ENCODE measurements around the gene SALL4. TPM values are rescaled to one million over a fixed set of nuclear protein-coding genes. Genes with fewer than 3 reads are reported as not detected.

The SALL4 gene
- total RNA-seq, 2 donors from 2014 or later: not detected

DNA sequence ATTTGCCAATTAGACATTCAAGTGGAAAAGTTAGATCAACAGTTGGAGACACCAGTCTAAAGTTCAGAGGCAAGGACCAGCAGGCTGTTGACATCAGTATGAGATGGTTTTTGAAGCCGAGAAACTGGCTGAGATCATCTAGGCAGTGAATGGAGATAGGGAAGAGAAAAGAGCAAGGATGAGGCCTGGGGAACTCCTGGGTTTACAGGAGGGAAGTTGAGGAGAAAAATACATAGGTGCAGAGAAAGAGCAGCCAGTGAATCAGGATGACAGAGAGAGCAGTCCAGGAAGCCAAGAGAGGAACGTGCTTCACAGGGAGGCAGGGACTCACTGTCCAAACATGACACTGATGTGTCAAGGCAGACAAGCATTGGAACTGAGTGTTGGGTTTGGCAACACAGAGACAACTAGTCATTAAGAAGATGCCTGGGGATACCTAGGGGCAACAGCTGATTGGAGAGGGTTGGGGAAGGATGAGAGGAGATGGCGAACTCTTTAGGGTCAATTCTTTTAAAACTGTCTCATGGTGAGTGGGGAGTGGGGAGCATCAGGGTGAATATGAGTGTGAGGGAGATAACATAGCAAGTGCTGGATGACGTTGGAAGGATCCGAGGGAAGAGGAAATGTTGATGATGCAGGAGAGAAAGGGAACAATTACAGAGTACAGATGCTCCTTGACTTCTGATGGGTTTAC lies 13.2 kb upstream of the SALL4 start:
- Histone ChIP-seq H3K4me3 (no peak overlapping the region), H3K36me3 (no peaks in the 10 kb centered on the region), H3K4me1 (no peaks in the 10 kb centered on the region), H3K27me3 (no peaks in the 10 kb centered on the region), H3K9me3 (no peaks in the 10 kb centered on the region), H3K27ac (no peak overlapping the region)
- no peak for TF ChIP-seq CTCF (IDR thresholded peaks at IDR 0.05)
- no peak for DNase-seq (ENCODE audit: low spot score)

- no peak for TF ChIP-seq CTCF (IDR thresholded peaks at IDR 0.05)
- H3K4me3 ChIP-seq: no peak overlapping the region
- no peaks in the 10 kb centered on the region for H3K36me3 ChIP-seq
- no peak overlapping the region for H3K27ac ChIP-seq
- no peaks in the 10 kb centered on the region for H3K4me1 ChIP-seq
- DNase-seq (ENCODE audit: low spot score): no peak
- H3K9me3 ChIP-seq: no peaks in the 10 kb centered on the region
- H3K27me3 ChIP-seq: no peaks in the 10 kb centered on the region
Measured at GRCh38 chr20:51812861-51813260, 10.5 kb upstream of the SALL4 start.

- TF ChIP-seq CTCF (IDR thresholded peaks at IDR 0.05): no peak
- Histone ChIP-seq H3K4me3 (no peak overlapping the region), H3K4me1 (no peaks in the 10 kb centered on the region), H3K9me3 (no peaks in the 10 kb centered on the region), H3K27me3 (no peaks in the 10 kb centered on the region), H3K27ac (no peak overlapping the region), H3K36me3 (no peaks in the 10 kb centered on the region)
- no peak for DNase-seq (ENCODE audit: low spot score)
Measured at GRCh38 chr20:51811514-51812128, 9.3 kb upstream of the SALL4 start.

- H3K27me3 ChIP-seq: no peaks in the 10 kb centered on the region
- no peak overlapping the region for H3K27ac ChIP-seq
- no peaks in the 10 kb centered on the region for H3K36me3 ChIP-seq
- DNase-seq (ENCODE audit: low spot score): no peak
- no peaks in the 10 kb centered on the region for H3K4me1 ChIP-seq
- no peak for TF ChIP-seq CTCF (IDR thresholded peaks at IDR 0.05)
- no peaks in the 10 kb centered on the region for H3K9me3 ChIP-seq
- H3K4me3 ChIP-seq: no peak overlapping the region
Measured at GRCh38 chr20:51811042-51811355, 8.7 kb upstream of the SALL4 start.

GRCh38 chr20:51810155-51811041 lies 8.1 kb upstream of the SALL4 start:
- Histone ChIP-seq H3K27me3 (no peaks in the 10 kb centered on the region), H3K36me3 (no peaks in the 10 kb centered on the region), H3K27ac (no peak overlapping the region), H3K9me3 (no peaks in the 10 kb centered on the region), H3K4me1 (no peaks in the 10 kb centered on the region), H3K4me3 (no peak overlapping the region)
- DNase-seq (ENCODE audit: low spot score): no peak
- no peak for TF ChIP-seq CTCF (IDR thresholded peaks at IDR 0.05)

All from right atrium auricular region (tissue), 2 donors.